ENCODE data around the gene TMEM40.
"Not testable (repeated sequence)": the region's sequence is repeated elsewhere in the genome, so short reads cannot be mapped to it uniquely, and the experiment has no call there.

Gene TMEM40

GRCh38 chr3:12775970-12776369 lies 16.9 kb upstream of the TMEM40 start:
- not testable (repeated sequence) for DNase-seq (ENCODE audit: low read depth)

DNA sequence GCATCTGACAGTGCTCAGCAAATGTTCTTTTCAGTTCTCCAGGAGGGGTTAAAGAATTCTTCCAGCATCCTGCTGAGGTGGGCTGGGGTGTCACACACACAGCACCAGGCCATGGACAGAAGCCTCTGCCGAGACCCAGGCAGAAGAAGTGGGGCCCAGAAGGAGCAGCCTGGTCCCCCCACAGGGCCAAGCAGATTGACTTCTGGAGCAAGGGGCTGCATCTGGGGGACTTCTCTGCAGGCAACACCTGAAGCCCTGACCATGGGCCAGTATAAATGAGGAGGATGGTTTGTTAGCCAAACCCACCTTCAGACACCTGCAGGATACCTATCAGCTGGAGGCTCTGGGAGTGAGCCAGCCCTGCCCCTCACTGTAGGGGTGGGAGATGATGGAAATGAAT lies 16.2 kb upstream of the TMEM40 start:
- no peak for DNase-seq (ENCODE audit: low read depth)

DNA sequence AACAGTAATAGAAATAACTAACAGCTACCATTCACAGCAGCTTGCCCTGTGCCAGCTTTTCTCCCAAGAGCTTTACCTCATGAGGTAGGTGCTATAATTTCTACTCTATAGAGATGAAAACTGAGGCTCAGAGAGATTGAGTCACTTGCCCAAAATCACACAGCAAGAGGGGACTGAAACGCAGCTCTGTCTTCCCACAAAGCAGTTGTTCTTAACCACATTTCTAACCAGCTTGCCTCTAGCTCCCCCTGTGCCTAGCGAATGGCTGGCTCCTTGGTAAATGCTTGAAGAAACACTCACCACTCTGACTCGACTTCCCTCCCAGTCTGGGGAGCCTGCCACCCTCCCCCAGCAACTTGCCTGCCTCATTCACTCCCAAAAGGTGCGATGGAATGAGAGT lies 15.6 kb upstream of the TMEM40 start:
- DNase-seq (ENCODE audit: low read depth), result no peak

DNA sequence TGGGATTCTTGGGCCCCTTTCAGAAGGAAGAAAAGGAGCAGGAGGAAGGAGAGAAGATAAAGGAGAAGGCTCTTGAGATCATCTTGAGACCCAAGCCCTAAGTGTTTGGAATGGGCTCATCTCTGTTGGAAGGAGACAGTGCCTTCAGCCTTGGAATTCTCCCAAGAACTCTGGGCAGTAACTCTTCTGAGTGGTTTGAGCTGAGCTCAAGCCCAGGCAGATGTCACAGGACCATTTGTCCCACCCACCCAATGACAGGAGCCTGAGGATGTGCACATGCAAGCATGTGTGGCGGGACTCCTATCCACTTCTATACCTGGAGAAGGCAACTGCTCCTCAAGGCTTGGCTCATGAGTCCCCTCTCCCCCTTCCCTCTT lies 14.6 kb upstream of the TMEM40 start:
- DNase-seq (ENCODE audit: low read depth), result no peak

GRCh38 chr3:12773030-12773709 lies 14.1 kb upstream of the TMEM40 start:
- DNase-seq (ENCODE audit: low read depth), result no peak

GRCh38 chr3:12772462-12772861 lies 13.4 kb upstream of the TMEM40 start:
- DNase-seq (ENCODE audit: low read depth), result no peak

DNA sequence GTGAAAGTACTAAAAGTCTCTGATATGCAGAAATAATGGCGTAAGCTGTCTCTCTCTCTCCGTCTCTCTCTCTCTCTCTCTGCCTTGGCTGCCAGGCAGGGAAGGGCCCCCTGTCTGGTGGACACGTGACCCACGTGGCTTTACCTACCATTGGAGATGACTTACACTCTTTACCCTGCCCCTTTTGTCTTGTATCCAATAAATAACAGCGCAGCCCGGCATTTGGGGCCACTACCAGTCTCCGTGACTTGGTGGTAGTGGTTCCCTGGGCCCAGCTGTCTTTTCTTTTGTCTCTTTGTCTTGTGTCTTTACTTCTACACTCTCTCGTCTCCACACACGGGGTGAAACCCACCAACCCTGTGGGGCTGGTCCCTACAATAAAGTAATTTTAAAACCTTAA lies 12.2 kb upstream of the TMEM40 start:
- DNase-seq (ENCODE audit: low read depth), result no peak

GRCh38 chr3:12769761-12770160 lies 10.7 kb upstream of the TMEM40 start:
- DNase-seq (ENCODE audit: low read depth), result no peak

DNA sequence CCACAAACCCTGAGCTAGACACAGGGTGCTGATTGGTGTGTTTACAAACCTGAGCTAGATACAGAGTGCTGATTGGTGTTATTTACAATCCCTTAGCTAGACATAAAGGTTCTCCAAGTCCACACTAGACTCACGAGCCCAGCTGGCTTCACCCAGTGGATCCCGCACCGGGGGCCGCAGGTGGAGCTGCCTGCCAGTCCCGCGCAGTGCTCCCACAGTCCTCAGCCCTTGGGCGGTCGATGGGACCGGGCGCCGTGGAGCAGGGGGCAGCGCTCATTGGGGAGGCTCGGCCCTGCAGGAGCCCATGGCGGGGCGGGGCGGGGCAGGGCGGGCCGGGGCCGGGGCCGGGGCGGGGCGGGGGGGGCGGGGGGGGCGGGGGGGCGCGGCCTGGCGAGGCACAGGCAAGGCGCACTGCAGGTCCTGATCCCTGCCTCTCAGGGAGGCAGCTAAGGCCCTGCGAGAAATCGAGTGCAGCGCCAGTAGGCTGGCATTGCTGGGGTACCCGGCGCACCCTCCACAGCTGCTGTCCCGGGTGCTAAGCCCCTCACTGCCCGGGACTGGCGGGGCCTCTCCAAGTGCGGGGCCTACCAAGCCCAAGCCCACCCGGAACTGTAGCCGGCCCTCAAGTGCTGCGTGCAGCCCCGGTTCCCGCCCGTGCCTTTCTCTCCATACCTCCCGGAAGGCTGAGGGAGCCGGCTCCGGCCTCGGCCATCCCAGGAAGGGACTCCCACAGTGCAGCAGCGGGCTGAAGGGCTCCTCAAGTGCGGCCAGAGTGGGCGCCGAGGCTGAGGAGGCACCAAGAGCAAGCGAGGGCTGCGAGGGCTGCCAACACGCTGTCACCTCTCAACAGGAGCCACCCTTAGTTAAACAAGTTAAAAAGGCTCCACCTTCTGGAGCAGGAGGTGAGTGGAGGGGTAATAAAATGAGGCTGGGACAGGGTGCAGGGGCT lies 9.8 kb upstream of the TMEM40 start:
- no peak for DNase-seq (ENCODE audit: low read depth)

GRCh38 chr3:12766541-12766940 lies 7.5 kb upstream of the TMEM40 start:
- no peak for DNase-seq (ENCODE audit: low read depth)

GRCh38 chr3:12764171-12764776 lies 5.2 kb upstream of the TMEM40 start:
- no peak for DNase-seq (ENCODE audit: low read depth)

- DNase-seq (ENCODE audit: low read depth), result no peak
Measured at GRCh38 chr3:12759693-12760565, 870 bp upstream of the TMEM40 start.

GRCh38 chr3:12758025-12758781 lies 856 bp downstream of the TMEM40 start:
- DNase-seq (ENCODE audit: low read depth), result no peak

DNA sequence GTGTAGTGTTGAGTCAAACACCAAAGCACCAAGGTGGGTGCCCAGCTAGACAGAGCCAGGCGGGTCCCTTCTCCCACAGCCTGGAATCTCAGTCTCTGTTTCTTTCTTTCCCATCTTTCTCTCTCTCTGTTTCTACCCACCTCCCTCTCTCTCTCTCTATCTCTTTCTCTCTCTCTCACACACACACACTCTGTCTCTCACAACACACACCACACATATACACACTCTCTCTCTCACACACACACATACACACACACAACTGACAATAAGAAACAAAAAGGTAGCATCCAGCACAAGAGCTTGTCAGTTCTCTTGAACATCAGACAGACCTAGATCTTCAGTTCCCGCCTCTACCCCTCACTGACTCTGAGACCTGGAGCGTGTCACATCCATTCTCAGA lies 2.4 kb downstream of the TMEM40 start:
- no peak for DNase-seq (ENCODE audit: low read depth)

- no peak for DNase-seq (ENCODE audit: low read depth)
Measured at GRCh38 chr3:12756175-12756574, 2.9 kb downstream of the TMEM40 start.

- no peak for DNase-seq (ENCODE audit: low read depth)
Measured at GRCh38 chr3:12755754-12756153, 3.3 kb downstream of the TMEM40 start.

GRCh38 chr3:12754313-12754712 lies 4.7 kb downstream of the TMEM40 start:
- no peak for DNase-seq (ENCODE audit: low read depth)

- no peak for DNase-seq (ENCODE audit: low read depth)
Measured at GRCh38 chr3:12753275-12754028, 5.6 kb downstream of the TMEM40 start.

DNA sequence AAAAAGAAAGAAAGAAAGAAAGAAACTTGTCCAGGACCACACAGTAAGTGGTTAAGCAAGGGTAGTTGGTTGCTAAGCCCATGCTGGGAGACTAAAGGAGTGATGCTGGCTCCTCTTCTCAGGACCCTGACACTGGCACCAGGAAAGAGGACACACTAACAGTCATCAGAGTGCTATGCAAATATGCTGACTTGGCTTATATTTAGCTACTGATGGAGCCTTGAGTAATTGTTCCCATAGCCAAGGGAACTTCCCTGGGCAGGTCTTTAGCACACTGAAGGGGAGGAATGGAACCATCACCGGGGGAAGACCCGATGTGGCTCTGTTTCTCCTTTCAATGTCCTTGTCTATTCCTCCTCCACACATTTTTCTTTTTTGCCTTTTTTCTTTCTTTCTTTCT lies 6.2 kb downstream of the TMEM40 start:
- no peak for DNase-seq (ENCODE audit: low read depth)

GRCh38 chr3:12752102-12752501 lies 7.0 kb downstream of the TMEM40 start:
- no peak for DNase-seq (ENCODE audit: low read depth)

GRCh38 chr3:12751571-12751970 lies 7.5 kb downstream of the TMEM40 start:
- no peak for DNase-seq (ENCODE audit: low read depth)

Measured in stimulated activated CD8-positive, alpha-beta memory T cell treated with anti-CD3 and anti-CD28 coated beads, Interleukin-12 subunit alpha, Interleukin-12 subunit beta, amount 100 ng/mL, for 4 hours (primary cell).